Stimulated activated CD8-positive, alpha-beta memory T cell treated with anti-CD3 and anti-CD28 coated beads, Interleukin-2, amount 100 ng/mL, for 1 hour (primary cell): Measurements from ENCODE around the gene ANKS1A.

Experiments
- DNase-seq, 2 donors: peaks; one replicate each; pipeline ENCODE4 v3.0.0-alpha.2; 2020; ENCODE audit warnings: low read depth in 2 of 2

The ANKS1A gene

DNA sequence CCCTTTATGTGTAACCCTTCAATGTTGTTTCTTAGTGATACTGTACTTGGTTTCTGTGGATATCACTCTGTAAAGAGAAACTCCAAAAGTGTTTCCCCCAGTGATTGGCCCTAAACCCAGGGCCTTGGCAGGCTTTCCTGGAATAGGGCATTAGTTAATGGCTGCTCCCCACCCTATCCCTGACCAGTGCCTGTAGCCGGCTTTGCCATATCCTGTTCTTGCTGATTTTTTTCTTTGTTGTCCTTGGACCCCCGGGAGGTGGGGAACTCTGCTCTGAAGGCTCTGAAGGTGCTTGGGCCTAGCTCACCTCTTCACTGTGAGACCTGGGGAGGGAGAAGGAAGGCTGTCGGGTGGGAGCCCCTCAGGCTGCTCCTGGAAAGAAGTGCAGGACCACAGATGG lies 131.9 kb downstream of the ANKS1A start:
- no peak for DNase-seq

DNA sequence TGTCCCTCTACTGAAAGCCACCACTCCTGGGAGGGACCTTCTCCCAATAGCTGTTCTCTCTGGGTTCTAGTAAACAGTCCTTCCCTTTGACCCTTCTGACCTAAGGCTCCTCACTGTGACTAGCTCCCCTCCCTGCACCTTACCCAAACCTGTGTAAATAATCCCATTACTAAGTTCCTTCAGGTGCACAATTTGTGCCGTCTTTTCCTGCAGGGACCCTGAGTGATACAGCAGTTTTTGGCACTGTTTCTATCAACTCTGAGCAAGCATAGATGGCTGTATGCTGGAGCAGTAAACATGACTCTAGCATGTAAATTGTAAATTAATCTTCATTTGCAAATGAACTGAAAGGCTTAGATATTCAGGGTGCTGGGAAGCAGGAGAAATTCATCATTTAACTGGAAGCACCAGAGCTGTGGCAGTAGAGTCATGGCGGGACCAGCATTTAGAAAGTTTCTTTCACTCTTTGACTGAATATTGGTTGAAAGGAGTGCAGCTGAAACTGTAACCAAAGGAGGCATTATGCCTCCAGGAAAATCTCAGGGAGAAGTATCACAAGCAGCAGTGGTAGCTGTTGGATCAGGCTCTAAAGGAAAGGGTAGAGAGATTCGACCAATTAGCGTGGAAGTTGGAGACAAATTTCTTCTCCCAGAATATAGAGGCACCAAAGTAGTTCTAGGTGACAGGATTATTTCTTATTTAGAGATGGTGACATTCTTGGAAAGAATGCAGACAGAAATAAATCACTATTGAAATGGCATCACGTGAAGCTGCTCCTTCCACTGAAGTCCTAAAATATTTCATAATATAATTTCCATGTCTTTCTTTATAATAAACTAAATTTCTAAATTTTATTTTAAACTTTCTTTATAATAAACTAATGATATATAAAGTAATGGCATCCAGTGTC lies 134.3 kb downstream of the ANKS1A start:
- DNase-seq = no peak

GRCh38 chr6:35024551-35025054 lies 135.5 kb downstream of the ANKS1A start:
- no peak for DNase-seq

- no peak for DNase-seq
These were observed 136.5 kb downstream of the ANKS1A start for GRCh38 chr6:35025232-35026188.

GRCh38 chr6:35026434-35027222 lies 137.6 kb downstream of the ANKS1A start:
- DNase-seq = no peak

- no peak for DNase-seq
These were observed 138.8 kb downstream of the ANKS1A start for GRCh38 chr6:35027807-35028206.

- no peak for DNase-seq
These were observed 140.0 kb downstream of the ANKS1A start for GRCh38 chr6:35028781-35029769.

- no peak for DNase-seq
These were observed 141.0 kb downstream of the ANKS1A start for GRCh38 chr6:35030099-35030498.

DNA sequence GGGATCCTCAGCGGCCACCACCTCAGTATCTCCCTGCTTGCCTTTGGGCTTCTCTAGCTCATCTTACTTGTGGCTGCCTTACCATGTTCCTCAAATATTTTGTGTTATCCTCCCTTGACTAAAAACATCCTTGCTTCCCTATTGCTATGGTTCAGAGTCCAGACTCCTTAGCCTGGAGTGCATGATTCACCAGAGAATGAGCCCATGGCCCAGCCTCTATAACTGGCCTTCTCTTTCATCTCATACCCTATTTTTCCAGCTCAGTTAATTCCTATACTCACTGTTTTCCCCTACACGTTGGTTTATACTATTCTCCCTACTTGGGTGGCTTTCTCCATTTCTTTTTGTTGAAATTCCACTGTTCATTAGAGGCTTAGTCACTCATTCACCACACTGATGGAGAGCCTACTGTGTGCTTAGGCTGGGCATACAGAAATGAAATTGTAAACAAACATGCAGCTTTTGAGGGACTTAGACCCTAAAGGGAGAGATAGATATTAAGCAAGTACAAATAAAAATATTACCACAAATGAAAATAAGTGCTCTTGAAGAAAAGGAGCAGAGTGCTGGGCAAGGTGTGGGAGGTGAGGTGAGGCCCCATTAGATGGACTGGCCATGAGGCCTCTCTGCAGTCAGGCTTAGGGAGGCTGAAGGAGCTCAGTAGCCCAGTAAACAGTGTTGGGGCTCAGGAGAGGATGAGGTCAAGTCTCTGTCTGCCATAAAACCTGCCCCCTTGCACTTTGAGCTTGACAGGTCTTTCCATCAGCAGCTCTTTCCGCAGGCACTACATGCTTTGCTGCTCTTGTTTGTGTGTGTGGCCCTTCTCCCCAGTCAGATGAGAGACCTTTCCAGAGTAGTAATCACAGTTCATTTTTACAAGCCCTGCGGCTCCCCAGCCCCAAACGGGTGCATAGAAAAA lies 142.8 kb downstream of the ANKS1A start:
- no peak for DNase-seq

DNA sequence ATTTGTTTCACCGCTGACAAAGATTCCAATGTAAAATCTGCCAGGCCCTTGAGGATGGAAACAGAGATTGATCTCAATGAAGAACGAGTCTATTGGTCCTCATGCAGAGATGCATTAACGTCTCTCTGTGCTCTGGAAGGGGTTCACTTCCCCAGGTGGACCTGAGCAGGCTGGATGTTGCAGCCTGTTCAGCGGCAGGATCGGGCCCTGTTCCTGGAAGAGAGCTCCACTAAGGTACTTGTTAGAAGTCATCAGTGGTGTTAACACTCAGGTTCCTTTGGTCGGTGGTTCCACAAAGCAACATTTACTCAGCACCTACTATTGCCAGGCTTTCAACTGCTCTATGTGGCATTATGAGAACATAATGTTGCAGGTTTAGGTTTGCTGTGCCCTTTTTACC lies 144.6 kb downstream of the ANKS1A start:
- no peak for DNase-seq

DNA sequence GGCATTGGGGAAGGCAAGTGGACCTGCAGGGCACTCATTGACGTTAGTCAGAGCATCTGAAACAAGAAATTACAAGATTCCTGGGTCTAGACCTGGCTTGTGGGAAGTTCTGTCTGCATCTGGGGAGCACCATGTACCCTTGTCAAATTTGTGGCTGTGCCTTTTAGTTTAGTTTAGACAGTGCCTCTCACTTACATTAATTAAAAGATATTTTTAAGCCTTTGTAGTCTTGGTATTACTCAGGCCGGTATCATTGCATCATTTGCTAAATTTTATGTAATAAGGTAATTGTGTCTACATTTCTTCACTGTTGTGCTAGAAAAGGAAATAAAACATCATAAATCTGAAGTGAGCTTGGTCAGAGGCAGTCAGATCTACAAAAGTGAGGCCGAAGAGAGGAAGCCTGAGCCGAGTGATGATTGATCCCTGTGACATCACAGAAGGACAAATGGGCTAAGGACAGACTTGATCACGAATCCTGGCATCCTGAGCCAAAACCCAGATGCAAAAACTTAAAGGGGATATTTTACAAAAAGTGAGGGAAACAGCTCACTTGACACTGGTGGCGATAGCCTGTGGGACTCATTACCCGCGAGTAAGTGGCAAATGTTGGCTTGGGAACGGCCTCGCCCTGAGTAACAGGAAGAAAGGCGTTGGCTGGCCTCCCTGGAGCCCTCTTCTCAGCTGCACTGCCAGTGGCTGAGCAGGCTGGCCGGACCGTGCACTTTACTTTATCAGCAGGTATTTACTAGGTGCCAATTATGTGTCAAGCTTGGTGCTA lies 145.5 kb downstream of the ANKS1A start:
- DNase-seq = no peak

GRCh38 chr6:35035481-35036030 lies 146.5 kb downstream of the ANKS1A start:
- DNase-seq = no peak

DNA sequence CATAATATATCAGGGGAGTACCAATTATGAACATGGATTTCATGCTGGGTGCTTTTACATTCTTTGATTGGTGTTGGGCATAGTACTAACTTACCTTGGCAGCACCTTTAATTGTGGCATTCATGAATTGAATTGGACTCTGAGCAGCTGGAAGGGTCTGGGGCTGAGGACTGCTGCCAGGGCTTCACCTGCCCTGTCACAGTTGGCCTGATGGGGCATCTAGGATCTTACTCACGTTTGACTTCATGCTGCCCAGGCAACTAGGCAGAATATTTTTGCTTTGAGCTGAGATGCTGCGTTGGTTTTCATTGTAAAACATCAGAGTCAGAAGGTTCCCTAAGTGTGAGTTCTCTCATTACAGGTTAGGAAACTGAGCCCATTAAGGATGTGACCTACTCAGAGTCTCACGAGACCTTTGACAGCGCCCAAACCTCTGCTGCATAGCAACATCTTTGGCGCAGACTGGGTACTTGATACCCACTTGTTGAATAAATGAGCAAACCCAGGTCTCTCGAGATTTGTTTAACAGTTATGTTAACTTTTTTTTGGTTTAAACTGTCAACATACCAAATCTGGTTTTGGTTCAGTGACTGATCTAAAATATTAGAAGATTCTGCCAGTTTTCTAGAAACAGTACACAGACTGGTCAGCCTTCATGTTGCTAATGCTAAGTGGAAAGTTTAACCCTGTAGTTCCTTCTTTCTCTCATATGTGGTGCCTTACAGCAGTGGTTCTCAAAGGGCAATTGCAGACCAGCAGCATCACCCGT lies 147.2 kb downstream of the ANKS1A start:
- DNase-seq = no peak

DNA sequence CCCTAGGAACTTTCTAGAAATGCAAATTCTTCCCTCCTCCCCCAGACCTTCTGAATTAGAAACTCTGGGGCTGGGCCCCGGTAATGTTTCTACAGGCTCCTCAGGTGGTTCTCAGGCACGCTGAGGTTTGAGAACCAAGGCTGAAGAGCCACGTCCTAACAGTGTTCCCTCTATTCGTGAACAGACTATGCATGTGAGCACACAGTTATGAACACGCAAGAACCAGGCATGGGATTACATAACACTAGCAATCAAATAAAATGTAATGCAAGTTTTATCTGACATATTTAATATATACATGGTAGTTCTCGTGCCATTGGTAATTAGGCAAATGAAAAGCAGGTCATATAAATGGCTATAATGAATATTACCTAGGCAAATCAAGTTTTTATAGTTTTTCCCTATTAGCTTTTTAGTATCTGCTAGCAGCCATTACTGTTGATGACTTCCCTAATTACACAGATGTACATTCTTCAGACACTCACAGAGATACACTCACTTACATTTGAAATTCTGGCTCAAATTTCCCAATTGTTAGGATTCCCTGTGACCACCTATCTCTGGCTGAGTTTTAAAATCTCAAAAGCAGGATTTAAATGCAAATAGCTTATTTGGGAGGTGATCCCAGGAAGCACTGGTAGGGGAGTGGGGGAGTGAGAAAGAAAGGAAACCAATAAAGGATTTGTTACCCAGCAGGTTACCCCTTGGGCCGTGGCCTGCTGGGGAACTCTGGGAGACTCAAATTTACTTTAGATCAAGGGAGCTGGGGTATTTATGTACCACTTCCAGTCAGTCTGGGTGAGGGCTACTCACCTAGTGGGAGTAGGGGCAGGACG lies 148.0 kb downstream of the ANKS1A start:
- no peak for DNase-seq

- DNase-seq = no peak
These were observed 148.6 kb downstream of the ANKS1A start for GRCh38 chr6:35037664-35038038.

GRCh38 chr6:35038076-35038475 lies 149.0 kb downstream of the ANKS1A start:
- no peak for DNase-seq
